Measurements from ENCODE around the gene PKIB. TPM values are rescaled to one million over a fixed set of nuclear protein-coding genes. Genes with fewer than 3 reads are reported as not detected.
A peak's percentile ranks its signal among the peaks of the same experiment; 100 is the strongest.

The PKIB gene
- total RNA-seq, 1 experiment from 2014 or later = 28.0 TPM

DNA sequence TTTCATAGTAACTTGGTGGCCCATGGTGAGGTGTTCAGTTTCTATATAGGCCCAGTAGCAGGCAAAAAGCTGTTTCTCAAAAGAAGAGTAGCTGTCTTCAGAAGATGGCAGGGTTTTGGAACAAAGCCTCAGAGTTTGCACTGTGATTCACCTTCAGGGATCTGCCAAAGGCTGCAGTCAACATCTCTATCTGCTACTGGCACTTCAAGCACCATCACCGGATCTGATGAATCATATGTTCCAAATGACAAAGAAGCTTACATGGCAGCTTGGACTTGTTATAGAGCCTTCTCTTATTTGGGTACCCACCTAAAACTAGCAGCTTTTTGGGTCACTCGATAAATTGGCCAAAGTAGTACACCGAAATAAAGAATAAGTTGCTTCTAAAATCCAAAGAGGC, 39.5 kb downstream of the PKIB start:
- Histone ChIP-seq H4K20me1 (ENCODE audit: low read length) (no peaks in the 10 kb centered on the region), H3K4me3 (ENCODE audit: low read length) (no peak overlapping the region), H3K27me3 (ENCODE audit: low read length) (no peaks in the 10 kb centered on the region), H3K4me2 (ENCODE audit: low read length) (no peak overlapping the region), H3K9ac (ENCODE audit: low read length) (no peak overlapping the region), H3K9me3 (ENCODE audit: low read length) (no peaks in the 10 kb centered on the region), H3K36me3 (ENCODE audit: low read depth, low read length) (no peaks in the 10 kb centered on the region; the same call in 1 of the 2 replicates), H2AFZ (ENCODE audit: low read length) (no peak overlapping the region), H3K9me2 (replicated peaks; ENCODE audit: low read length) (no peaks in the 10 kb centered on the region), H3K27ac (ENCODE audit: low read length) (peak overlapping the region; percentile 99), H3K4me1 (ENCODE audit: insufficient read depth, low read length) (peaks cover 56% of the 10 kb centered on the region), H3F3A (ENCODE audit: low read length, unreplicated experiment) (peaks cover 13% of the 10 kb centered on the region), H3K79me2 (ENCODE audit: low read length) (peaks cover 11% of the 10 kb centered on the region; the same call in 1 of the 2 replicates)
- CTCF ChIA-PET = no interaction called here
- peak; percentile 80 for DNase-seq
- no TSS peak for BruUV-seq (replicated peaks)
- TF ChIP-seq EZH2phosphoT487 (IDR thresholded peaks at IDR 0.05; ENCODE audit: borderline replicate concordance, low read length) = no peak
- TF ChIP-seq, protein P1, sequence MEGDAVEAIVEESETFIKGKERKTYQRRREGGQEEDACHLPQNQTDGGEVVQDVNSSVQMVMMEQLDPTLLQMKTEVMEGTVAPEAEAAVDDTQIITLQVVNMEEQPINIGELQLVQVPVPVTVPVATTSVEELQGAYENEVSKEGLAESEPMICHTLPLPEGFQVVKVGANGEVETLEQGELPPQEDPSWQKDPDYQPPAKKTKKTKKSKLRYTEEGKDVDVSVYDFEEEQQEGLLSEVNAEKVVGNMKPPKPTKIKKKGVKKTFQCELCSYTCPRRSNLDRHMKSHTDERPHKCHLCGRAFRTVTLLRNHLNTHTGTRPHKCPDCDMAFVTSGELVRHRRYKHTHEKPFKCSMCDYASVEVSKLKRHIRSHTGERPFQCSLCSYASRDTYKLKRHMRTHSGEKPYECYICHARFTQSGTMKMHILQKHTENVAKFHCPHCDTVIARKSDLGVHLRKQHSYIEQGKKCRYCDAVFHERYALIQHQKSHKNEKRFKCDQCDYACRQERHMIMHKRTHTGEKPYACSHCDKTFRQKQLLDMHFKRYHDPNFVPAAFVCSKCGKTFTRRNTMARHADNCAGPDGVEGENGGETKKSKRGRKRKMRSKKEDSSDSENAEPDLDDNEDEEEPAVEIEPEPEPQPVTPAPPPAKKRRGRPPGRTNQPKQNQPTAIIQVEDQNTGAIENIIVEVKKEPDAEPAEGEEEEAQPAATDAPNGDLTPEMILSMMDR (conservative IDR thresholded peaks at IDR 0.05; ENCODE audit: low read depth, low read length) = no peak
- no peak for TF ChIP-seq EZH2 (IDR thresholded peaks at IDR 0.05; ENCODE audit: low read length, unreplicated experiment)
- intact Hi-C loops (cut with micrococcal nuclease) = loop anchor here (10.0 kb wide), 1 partner anchor 155 kb away; no protein-coding TSS in a partner anchor
- POLR2A ChIA-PET (ENCODE audit: unreplicated experiment) = interaction anchor here (0.6 kb wide), 2 partner anchors 81 to 120 kb away, joined by 4 to 5 read pairs; no protein-coding TSS in a partner anchor
- ATAC-seq = peak; percentile 32

DNA sequence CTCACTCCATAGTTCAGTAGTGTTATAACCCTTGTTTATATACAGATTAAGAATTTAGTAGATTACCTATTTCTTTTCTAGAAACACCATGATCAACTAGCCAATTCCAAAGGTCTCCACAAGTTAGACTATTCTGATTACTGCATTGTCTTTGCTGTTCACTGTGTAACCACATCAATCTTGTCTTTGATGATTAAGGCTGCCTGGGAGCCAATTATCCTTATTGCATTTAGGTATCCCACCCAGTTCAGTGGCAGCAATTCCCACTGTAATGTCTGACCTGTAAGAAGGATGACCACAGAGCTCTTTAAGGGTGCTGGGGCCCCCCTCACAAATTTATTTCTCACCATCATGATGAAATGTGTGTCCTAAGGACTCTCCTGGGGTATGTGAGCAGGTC, 40.2 kb downstream of the PKIB start:
- Histone ChIP-seq H3K27me3 (ENCODE audit: low read length) (no peaks in the 10 kb centered on the region), H3K9ac (ENCODE audit: low read length) (no peak overlapping the region), H3K4me2 (ENCODE audit: low read length) (no peak overlapping the region), H3F3A (ENCODE audit: low read length, unreplicated experiment) (peaks cover 13% of the 10 kb centered on the region), H3K4me1 (ENCODE audit: insufficient read depth, low read length) (peaks cover 58% of the 10 kb centered on the region), H3K79me2 (ENCODE audit: low read length) (peaks cover 17% of the 10 kb centered on the region; the same call in 1 of the 2 replicates), H3K9me3 (ENCODE audit: low read length) (no peaks in the 10 kb centered on the region), H3K9me2 (replicated peaks; ENCODE audit: low read length) (no peaks in the 10 kb centered on the region), H4K20me1 (ENCODE audit: low read length) (no peaks in the 10 kb centered on the region), H3K4me3 (ENCODE audit: low read length) (no peak overlapping the region), H3K36me3 (ENCODE audit: low read depth, low read length) (no peaks in the 10 kb centered on the region), H3K27ac (ENCODE audit: low read length) (peak overlapping the region; percentile 99), H2AFZ (ENCODE audit: low read length) (no peak overlapping the region)
- intact Hi-C loops (cut with micrococcal nuclease) = loop anchor here (10.0 kb wide), 1 partner anchor 156 kb away; no protein-coding TSS in a partner anchor
- CTCF ChIA-PET = no interaction called here
- ATAC-seq (no peak), DNase-seq (no peak)
- POLR2A ChIA-PET (ENCODE audit: unreplicated experiment) = no interaction called here
- TF ChIP-seq EZH2 (IDR thresholded peaks at IDR 0.05; ENCODE audit: low read length, unreplicated experiment) (no peak), EZH2phosphoT487 (IDR thresholded peaks at IDR 0.05; ENCODE audit: borderline replicate concordance, low read length) (no peak)
- TF ChIP-seq, protein P1 (conservative IDR thresholded peaks at IDR 0.05; ENCODE audit: low read depth, low read length) = no peak
- no TSS peak for BruUV-seq (replicated peaks)

DNA sequence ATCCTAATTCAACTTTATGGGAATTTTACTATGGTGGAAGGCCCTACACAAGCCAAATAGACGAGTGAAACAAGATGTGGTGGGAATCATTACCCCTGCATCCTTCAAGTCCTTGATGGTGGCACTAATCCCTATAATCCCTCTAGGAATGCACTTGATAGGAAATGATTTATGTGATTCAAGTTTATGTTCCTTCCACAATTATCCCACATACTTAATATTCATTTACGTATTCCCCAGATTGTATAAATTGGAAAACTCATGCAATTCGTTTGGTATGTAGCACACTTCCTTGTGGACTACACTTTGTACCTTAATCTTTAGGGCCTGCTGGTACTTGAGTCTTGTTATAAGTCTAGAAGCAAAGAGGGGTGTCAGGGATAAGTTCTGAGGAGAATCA, 40.8 kb downstream of the PKIB start:
- no peaks in the 10 kb centered on the region for H4K20me1 ChIP-seq (ENCODE audit: low read length)
- ATAC-seq = no peak
- BruUV-seq (replicated peaks) = no TSS peak
- H3K79me2 ChIP-seq (ENCODE audit: low read length) = peaks cover 17% of the 10 kb centered on the region; the same call in 1 of the 2 replicates
- no peak for TF ChIP-seq EZH2 (IDR thresholded peaks at IDR 0.05; ENCODE audit: low read length, unreplicated experiment)
- no peak for TF ChIP-seq EZH2phosphoT487 (IDR thresholded peaks at IDR 0.05; ENCODE audit: borderline replicate concordance, low read length)
- TF ChIP-seq, protein P1 (conservative IDR thresholded peaks at IDR 0.05; ENCODE audit: low read depth, low read length) = no peak
- H2AFZ ChIP-seq (ENCODE audit: low read length) = no peak overlapping the region
- DNase-seq = no peak
- no peak overlapping the region; the same call in 1 of the 2 replicates for H3K9ac ChIP-seq (ENCODE audit: low read length)
- peaks cover 13% of the 10 kb centered on the region for H3F3A ChIP-seq (ENCODE audit: low read length, unreplicated experiment)
- H3K4me2 ChIP-seq (ENCODE audit: low read length) = peak overlapping the region; percentile 82
- intact Hi-C loops (cut with micrococcal nuclease) = loop anchor here (10.0 kb wide), 1 partner anchor 156 kb away; no protein-coding TSS in a partner anchor
- no peaks in the 10 kb centered on the region for H3K27me3 ChIP-seq (ENCODE audit: low read length)
- no peaks in the 10 kb centered on the region for H3K36me3 ChIP-seq (ENCODE audit: low read depth, low read length)
- ChIA-PET POLR2A (ENCODE audit: unreplicated experiment) (no interaction called here), CTCF (no interaction called here)
- H3K9me3 ChIP-seq (ENCODE audit: low read length) = no peaks in the 10 kb centered on the region
- H3K4me1 ChIP-seq (ENCODE audit: insufficient read depth, low read length) = peaks cover 58% of the 10 kb centered on the region
- H3K9me2 ChIP-seq (replicated peaks; ENCODE audit: low read length) = no peaks in the 10 kb centered on the region
- no peak overlapping the region for H3K4me3 ChIP-seq (ENCODE audit: low read length)
- H3K27ac ChIP-seq (ENCODE audit: low read length) = peak overlapping the region; percentile 99
